MG63 (cell line): ENCODE data around the gene RIOK3. TPM values are rescaled to one million over a fixed set of nuclear protein-coding genes. Genes with fewer than 3 reads are reported as not detected.

Experiments
- total RNA-seq: library from RNA; depleted of rRNA; stranded (reverse); fragments of >200 nt; shearing (Covaris generic); gene quantifications from 2 replicates; pipeline ENCODE4 v1.2.3, GENCODE V29; 2014; ENCODE audit warnings: low replicate concordance; rRNA removed

RIOK3 gene
- total RNA-seq, 1 experiment from 2014 or later = 41.3 TPM

Other genes with a start within 250 kb of the RIOK3 start
- 21.1 and 21.9 TPM in 2 replicates for gene RMC1, start 50.2 kb downstream of the RIOK3 start, total RNA-seq
- gene NPC1, start 133.2 kb downstream of the RIOK3 start, total RNA-seq = 8.5 and 11.1 TPM in 2 replicates
- 10.3 and 12.3 TPM in 2 replicates for gene ANKRD29, start 209.6 kb downstream of the RIOK3 start, total RNA-seq
- 6.4 and 16.0 TPM in 2 replicates for gene LAMA3, start 236.2 kb downstream of the RIOK3 start, total RNA-seq